GM21515 (cell line): ENCODE measurements around the gene SIRPD.
"Not testable (repeated sequence)": the region's sequence is repeated elsewhere in the genome, so short reads cannot be mapped to it uniquely, and the experiment has no call there.

Experiments used
- ATAC-seq: cut with Tn5 transposase; IDR thresholded peaks from one replicate; pipeline ENCODE4 v1.9.1; 2021; ENCODE audit not compliant: unreplicated experiment

SIRPD gene

DNA sequence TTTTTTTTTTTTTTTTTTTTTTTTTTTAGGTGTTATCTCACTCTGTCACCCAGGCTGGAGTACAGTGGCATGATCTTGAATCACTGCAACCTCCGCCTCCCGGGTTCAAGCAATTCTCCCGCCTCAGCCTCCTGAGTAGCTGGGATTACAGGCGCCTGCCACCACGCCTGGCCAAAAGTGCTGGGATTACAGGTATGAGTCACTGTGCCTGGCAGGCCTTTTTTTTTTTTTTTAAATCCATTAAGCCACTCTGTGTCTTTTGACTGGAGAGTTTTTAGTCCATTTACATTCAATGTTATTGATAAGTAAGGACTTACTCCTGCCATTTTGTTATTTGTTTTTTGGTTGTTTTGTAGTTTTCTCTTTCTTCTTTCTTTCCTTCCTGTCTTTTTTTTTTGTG lies 60.1 kb downstream of the SIRPD start:
- not testable (repeated sequence) for ATAC-seq

DNA sequence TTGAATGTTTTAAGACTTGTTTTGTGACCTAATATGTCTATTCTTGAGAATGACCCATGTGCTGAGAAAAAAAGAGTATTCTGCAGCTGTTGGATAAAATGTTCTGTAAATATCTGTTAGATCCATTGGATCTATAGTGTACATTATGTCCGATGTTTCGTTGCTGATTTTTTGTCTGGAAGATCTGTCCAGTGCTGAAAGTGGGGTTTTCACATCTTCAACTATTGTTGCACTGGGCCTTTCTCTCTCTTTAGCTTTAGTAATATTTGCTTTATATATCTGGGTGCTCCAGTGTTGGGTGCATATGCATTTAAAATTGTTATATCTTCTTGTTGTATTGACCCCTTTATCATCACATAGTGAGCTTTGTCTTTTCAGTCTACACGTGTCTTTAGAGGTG lies 60.6 kb downstream of the SIRPD start:
- no peak for ATAC-seq

DNA sequence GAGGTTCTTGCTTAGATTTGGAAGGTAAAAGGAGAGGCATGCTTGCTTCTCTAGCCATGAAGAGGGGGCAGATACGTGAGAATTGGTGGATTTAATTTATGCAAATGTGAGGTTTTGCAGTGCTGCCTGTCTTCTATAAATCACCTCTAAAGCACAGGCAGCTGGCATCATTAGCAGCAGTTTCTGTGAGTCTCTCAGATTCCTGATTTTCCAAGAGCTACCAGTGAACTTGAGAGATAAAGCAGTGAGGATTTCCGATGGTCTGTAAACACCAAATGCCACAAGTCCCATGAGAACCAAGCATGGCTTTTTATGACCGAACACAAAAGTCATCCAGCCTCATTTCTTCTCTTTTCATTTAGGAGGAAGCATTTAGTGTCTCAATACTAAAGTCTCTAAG lies 63.1 kb downstream of the SIRPD start:
- no peak for ATAC-seq

DNA sequence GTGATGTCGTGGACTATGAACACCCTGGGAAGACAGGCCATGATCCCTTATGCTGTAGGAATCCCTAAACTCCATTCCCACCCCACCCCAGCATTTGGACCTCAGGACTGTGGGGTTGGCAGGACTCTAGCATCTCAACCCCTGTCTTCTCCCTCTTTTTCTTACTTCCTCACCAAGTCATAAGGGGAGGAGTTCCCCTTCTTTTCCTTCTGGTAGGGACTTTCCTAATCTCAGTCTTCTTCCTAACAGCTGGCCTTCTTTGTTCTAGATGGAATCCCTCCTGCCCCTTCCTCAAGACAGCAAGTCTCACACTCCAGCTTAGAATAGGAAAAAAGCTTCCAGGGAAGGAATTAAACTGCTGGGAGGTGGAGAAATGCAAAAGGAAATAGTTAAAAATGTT lies 64.0 kb downstream of the SIRPD start:
- no peak for ATAC-seq

DNA sequence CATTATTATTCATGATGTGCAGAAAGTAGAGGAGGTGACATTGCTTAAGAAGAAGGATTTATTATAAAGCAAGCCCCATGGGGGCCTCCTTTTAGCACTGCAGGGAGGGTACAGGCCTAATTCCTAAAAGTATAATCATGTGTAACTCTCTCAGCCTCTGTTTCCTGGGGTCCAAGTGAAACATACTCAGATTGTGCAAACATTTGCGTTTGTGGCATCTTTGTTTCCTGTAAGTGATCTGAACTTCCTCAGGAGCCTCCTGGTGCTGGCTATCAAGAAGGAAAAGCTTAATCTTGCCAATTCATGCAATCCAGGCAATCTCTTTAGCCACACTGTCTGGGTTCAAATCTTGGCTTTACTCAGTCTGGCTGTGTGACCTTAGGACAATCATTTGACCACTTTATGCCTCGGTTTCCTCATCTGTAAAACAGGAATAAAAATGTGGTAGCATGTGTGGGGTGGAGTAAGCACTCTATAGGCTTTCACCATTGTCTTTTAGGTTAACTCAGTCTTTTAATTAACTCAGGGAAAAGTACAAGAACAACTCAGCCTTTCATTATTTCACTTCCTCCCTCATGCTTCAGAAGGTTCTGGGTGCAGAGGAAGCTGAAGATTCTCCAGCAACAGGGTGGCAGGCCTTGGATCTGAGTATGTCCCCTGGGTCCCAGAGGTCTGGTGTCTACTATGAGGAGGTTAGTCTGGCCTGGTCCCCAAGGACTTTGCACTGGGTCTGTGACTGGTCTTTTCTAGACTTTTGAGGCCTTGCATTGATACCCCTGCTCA lies 65.5 kb downstream of the SIRPD start:
- ATAC-seq, result no peak

DNA sequence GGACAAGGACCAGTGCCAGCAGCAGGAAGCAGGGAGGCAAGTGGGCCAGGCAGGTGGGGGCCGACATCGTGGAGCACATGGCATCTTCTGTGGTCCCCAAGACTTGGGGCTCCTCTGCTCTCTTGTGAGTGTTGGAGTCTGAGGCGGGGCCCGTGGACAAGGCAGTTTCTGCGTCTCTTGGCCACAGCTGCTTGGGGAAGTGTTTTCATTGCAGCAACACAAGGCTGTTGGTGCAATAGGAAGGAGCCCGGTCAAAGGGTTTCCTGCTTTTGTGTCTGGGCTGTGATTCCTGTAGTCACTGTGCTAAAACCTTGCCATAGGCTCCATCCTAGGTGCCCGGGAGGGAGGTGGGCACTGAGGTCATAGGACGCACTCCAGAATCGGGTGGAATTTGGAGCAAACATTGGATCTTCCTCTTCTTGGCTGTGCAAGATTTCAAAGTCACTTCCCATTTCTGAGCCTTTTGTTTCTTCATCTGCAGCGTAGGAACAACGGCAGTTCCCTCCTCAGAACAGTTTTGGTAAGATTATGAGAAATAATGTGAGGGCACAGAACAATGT lies 66.1 kb downstream of the SIRPD start, which contains the start of gene SIRPB2:
TSS of gene SIRPB2 (minus strand) at position 140 of the 560 bp plus-strand sequence. CDS start at position 79, 61 bp downstream.
- no peak for ATAC-seq

DNA sequence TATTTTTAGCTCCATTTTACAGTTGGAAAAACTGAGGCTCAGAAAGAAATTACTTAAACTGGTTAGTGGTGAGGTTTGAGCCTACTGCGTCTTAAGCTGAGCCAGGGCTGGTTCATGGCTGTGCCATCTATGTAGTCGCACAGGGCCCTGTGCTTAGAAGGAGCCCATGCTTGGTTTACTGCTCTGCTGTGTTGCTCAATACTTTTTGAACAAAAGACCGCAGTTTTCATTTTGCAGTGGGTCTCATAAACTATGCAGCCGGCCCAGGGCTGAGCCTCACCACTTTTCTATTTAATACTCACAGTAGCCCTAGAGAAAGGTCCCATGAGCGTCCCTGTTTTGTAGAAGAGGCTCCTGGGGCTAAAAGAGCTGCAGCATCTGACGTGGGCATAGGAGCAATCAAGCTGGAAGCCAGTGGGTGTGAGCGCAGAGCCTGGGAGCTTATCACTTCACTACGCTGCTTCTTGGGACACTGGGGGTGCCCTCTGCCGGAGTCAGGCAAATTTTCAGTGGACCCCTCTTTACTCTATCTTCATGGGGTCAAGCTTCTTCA lies 66.8 kb downstream of the SIRPD start:
- ATAC-seq, result no peak

DNA sequence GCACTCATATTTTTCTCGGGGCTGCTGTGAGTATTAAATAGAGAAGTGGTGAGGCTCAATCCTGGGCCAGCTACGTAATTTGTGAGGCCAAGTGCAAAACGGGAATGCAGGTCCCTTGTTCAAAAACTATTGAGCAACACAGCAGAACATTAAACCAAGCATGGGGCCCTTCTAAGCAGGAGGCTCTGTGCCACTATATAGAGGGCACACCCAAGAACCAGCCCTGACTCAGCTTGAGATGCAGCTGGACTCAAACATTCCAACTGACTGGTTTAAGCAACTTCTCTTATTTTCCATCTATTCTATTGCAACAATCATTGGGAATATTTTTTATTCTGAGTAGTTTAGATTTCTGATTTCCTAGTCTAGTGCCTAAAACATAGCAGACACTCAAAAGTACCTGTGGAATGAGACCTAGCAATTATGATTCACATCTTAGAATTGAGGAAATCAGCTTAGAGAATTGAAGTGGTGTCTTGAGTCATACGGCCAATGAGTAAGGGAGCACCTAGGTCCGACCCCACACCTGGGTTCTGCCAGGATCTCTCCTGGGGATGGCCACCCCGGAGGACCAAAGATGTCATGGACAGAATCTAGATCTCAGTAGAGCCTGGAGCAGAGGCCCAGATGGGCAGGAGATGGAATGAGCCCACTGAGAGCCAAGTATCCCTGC lies 67.6 kb downstream of the SIRPD start:
- ATAC-seq, result no peak

DNA sequence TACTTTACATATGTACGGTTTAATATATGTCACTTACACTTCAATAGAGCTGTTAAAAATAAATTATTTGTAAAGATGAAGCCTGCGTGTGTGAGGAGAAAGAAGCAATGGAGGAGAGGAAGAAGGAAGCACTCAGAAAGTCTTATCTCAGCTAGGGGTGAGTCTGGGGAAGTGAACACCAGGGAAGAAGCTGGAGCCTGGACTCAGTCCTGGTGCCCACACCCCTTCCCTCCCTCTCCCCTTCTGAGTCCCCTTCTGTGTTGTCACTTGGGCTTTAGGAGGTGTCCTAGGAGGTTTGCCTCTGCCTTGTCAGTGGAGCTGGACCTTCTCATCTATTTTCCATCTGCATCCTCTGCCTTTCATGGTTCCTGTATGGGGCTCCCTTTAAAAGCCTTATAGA lies 68.2 kb downstream of the SIRPD start:
- ATAC-seq, result no peak

DNA sequence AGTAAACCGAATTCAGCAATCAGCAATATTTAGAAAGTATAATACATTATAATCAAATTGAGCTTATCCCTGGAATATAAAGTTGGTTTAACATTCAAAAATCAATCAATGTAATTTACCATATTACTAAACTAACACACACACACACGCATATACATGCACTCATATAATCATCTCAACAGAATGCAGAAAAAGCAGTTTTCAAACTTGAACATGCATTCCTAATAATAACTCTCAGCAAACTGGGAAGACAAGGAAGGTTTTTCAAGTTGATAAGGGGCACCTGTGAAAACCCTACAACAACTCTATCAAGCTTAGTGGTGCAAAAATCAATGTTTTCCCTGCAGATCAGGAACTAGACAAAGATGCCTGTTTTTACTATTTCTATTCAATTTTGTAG lies 70.9 kb downstream of the SIRPD start:
- no peak for ATAC-seq

DNA sequence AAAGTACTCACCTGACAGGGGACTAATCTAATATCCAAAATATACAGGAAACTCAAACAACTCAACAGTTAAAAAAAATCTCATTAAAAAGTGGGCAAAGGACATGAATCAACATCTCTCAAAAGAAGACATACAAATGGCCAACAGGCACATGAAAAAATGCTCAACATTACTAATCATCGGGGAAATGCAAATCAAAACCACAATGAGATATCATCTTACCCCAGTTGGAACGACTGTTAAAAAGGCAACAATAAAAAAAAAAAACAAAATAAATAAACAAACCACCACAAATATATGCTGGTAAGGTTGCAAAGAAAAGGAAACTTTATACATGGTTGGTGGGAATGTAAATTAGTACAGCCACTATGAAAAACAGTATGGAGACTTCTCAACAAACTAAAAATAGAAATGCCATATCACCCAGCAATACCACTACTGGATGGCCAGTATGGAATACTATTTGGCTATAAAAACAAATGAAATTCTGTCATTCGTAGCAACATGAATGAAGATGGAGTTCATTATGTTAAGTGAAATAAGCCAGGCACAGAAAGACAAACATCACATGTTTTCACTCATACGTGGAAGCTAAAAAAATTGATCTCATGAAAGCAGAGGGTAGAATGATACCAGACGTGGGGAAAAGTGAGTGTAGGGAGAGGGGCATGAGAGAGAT lies 72.9 kb downstream of the SIRPD start:
- ATAC-seq, result no peak
